Endothelial cell of umbilical vein (primary cell): ENCODE results near the gene ANKRD39.

Experiments used
- EZH2 ChIP-seq: IDR thresholded peaks from 2 replicates; pipeline ENCODE4 v1.6.1; 2012; ENCODE audit warnings: borderline replicate concordance, low read depth, mild to moderate bottlenecking, moderate library complexity, low read length, inconsistent platforms; ENCODE audit not compliant: severe bottlenecking
- FOS ChIP-seq: IDR thresholded peaks from 2 replicates; pipeline ENCODE4 v1.6.1; 2011; ENCODE audit warnings: mild to moderate bottlenecking, low read length, moderate library complexity, borderline replicate concordance; ENCODE audit not compliant: insufficient read depth
- JUN ChIP-seq: IDR thresholded peaks from 2 replicates; pipeline ENCODE4 v1.6.1; 2011; ENCODE audit warnings: borderline replicate concordance, low read depth; ENCODE audit not compliant: insufficient read length, insufficient read depth
- POLR2A ChIP-seq: IDR thresholded peaks from 2 replicates; pipeline ENCODE4 v1.6.1; 2012; ENCODE audit warnings: low read depth, mild to moderate bottlenecking, control low read depth, low read length
- POLR2AphosphoS5 ChIP-seq: IDR thresholded peaks from 2 replicates; pipeline ENCODE4 v1.6.1; 2012; ENCODE audit warnings: low read depth, mild to moderate bottlenecking, control low read depth, low read length, moderate library complexity; ENCODE audit not compliant: insufficient read depth
- TF ChIP-seq, protein P1 (sequence below), 2 donors: IDR thresholded peaks; 1 replicate in 1 of 2; 2 replicates in 1 of 2; pipeline ENCODE4 v1.5.1; 2011; ENCODE audit warnings: low read length in 2 of 2, mild to moderate bottlenecking in 2 of 2, moderate library complexity in 2 of 2, control low read depth in 1 of 2, inconsistent platforms in 1 of 2, low read depth in 1 of 2; ENCODE audit not compliant: insufficient read depth in 1 of 2; ENCODE audit errors: extremely low read depth in 1 of 2

DNA sequence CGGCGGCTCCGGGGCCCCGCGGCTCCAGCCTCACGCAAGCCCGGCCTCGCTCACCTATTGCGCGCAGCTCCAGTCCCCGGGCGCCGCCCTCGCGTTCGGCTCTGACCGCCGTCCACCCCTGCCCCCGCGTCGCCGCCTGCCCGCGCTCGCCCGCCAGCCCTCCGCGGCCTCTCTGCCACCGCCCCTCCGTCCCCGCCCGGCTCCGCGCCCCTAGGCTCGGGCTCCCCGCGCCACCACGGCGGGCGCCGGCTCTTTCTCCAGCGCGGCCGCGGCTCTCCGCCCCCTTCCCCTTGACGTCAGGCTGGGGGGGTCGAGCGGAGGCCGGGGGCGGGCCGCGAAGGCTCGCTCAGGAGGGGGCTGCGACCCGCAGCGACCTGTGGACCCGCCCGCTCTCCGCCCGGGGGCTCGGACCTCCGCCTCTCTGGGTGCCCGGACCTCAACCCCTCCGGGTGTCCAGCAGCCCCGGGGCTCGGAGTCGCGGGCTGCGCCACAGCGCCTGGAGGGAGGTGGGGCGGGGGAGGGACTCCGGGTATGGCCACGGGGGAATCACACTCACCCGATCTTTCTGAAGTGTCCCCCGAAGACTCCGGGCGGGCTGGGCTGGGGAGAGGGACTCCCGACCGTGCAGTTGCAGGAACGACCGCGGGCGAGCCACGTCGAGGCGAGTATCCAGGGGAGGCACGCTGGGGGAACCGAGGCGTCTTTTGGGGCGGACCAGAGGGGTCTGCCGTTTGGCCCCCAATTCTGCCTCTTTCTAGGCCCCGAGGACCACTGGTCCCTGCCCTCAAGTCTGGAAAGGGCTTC is 12.2 kb upstream of the ANKRD39 start, which contains the start of gene SEMA4C:
- TF ChIP-seq FOS (no peak), JUN (no peak), POLR2A (no peak), EZH2 (peak; percentile 48), POLR2AphosphoS5 (no peak)
- TF ChIP-seq, protein P1, sequence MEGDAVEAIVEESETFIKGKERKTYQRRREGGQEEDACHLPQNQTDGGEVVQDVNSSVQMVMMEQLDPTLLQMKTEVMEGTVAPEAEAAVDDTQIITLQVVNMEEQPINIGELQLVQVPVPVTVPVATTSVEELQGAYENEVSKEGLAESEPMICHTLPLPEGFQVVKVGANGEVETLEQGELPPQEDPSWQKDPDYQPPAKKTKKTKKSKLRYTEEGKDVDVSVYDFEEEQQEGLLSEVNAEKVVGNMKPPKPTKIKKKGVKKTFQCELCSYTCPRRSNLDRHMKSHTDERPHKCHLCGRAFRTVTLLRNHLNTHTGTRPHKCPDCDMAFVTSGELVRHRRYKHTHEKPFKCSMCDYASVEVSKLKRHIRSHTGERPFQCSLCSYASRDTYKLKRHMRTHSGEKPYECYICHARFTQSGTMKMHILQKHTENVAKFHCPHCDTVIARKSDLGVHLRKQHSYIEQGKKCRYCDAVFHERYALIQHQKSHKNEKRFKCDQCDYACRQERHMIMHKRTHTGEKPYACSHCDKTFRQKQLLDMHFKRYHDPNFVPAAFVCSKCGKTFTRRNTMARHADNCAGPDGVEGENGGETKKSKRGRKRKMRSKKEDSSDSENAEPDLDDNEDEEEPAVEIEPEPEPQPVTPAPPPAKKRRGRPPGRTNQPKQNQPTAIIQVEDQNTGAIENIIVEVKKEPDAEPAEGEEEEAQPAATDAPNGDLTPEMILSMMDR (IDR thresholded peaks at IDR 0.05; ENCODE audit: extremely low read depth in 1 of 2, insufficient read depth in 1 of 2, low read depth in 1 of 2, low read length in 2 of 2): no peak
